Measurements from ENCODE around the gene RYR3. TPM values are rescaled to one million over a fixed set of nuclear protein-coding genes. Genes with fewer than 3 reads are reported as not detected.

RYR3 gene
- total RNA-seq, 1 donor from 2014 or later = 0.32 TPM

GRCh38 chr15:33311312-33311971 is 675 bp downstream of the RYR3 start:
- no peak for DNase-seq
- Histone ChIP-seq H3K4me1 (no peaks in the 10 kb centered on the region), H3K4me3 (peak overlapping the region; percentile 27), H3K9me3 (no peaks in the 10 kb centered on the region), H3K27me3 (ENCODE audit: low read depth) (peaks cover 36% of the 10 kb centered on the region), H3K36me3 (no peaks in the 10 kb centered on the region), H3K27ac (no peak overlapping the region)
- intact Hi-C loops (cut with DNase I) = no loop called here
- ATAC-seq = peak; percentile 11 to 28
- TF ChIP-seq, protein P1, sequence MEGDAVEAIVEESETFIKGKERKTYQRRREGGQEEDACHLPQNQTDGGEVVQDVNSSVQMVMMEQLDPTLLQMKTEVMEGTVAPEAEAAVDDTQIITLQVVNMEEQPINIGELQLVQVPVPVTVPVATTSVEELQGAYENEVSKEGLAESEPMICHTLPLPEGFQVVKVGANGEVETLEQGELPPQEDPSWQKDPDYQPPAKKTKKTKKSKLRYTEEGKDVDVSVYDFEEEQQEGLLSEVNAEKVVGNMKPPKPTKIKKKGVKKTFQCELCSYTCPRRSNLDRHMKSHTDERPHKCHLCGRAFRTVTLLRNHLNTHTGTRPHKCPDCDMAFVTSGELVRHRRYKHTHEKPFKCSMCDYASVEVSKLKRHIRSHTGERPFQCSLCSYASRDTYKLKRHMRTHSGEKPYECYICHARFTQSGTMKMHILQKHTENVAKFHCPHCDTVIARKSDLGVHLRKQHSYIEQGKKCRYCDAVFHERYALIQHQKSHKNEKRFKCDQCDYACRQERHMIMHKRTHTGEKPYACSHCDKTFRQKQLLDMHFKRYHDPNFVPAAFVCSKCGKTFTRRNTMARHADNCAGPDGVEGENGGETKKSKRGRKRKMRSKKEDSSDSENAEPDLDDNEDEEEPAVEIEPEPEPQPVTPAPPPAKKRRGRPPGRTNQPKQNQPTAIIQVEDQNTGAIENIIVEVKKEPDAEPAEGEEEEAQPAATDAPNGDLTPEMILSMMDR (IDR thresholded peaks at IDR 0.05) = no peak

DNA sequence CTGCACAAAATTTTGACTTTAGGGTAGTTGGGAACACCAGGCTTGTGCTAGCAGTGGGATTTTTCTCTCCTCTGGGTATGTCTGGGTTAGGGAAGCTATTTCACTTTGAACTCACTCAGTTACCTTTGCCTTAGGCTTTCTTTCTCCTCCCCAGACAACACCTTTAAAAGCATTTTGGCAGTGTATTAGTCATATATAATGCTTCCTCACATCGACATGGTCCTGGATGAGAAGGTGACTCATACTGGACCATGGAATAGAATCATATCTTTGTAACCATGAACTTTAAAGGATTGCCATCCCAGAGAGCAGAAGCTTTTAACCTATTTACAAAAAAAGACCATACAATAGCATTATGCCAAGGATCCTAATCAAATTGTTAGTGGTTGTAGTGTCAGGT is 2.7 kb downstream of the RYR3 start:
- Histone ChIP-seq H3K27me3 (ENCODE audit: low read depth) (peaks cover 41% of the 10 kb centered on the region), H3K4me3 (no peak overlapping the region), H3K27ac (no peak overlapping the region), H3K4me1 (no peaks in the 10 kb centered on the region), H3K9me3 (no peaks in the 10 kb centered on the region), H3K36me3 (no peaks in the 10 kb centered on the region)
- DNase-seq (no peak), ATAC-seq (no peak)
- TF ChIP-seq, protein P1 (IDR thresholded peaks at IDR 0.05) = no peak
- intact Hi-C loops (cut with DNase I) = no loop called here

GRCh38 chr15:33314069-33314468 is 3.3 kb downstream of the RYR3 start:
- intact Hi-C loops (cut with DNase I) = no loop called here
- ATAC-seq = no peak
- TF ChIP-seq, protein P1 (IDR thresholded peaks at IDR 0.05) = no peak
- Histone ChIP-seq H3K9me3 (no peaks in the 10 kb centered on the region), H3K27me3 (ENCODE audit: low read depth) (peaks cover 38% of the 10 kb centered on the region), H3K4me1 (no peaks in the 10 kb centered on the region), H3K36me3 (no peaks in the 10 kb centered on the region), H3K27ac (no peak overlapping the region), H3K4me3 (no peak overlapping the region)
- DNase-seq = no peak

- Histone ChIP-seq H3K36me3 (no peaks in the 10 kb centered on the region), H3K27me3 (ENCODE audit: low read depth) (peaks cover 30% of the 10 kb centered on the region), H3K27ac (no peak overlapping the region), H3K9me3 (no peaks in the 10 kb centered on the region), H3K4me1 (no peaks in the 10 kb centered on the region), H3K4me3 (no peak overlapping the region)
- TF ChIP-seq, protein P1 (IDR thresholded peaks at IDR 0.05) = no peak
- no peak for DNase-seq
- ATAC-seq = no peak
- intact Hi-C loops (cut with DNase I) = no loop called here
Measured at GRCh38 chr15:33315044-33315443, 4.3 kb downstream of the RYR3 start.

DNA sequence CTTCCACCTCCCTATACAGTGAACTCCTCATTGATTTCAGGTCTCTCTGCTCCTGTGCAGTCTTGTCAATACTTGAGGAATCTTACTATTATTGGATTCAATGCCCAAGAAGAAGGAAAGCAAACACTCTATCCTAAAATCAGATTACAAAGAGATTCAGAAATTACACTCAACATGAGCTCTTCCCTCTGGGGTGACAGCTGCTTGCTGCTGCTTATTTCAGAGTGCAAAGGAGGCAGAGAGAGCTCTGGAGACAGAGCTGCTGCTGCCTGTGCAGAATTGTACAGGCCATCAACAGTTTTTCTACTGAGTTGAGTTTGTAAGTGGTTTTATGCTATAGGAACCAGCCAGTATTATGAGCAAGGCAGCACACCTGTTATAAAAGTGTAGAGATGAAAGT is 7.1 kb downstream of the RYR3 start:
- Histone ChIP-seq H3K9me3 (no peaks in the 10 kb centered on the region), H3K27me3 (ENCODE audit: low read depth) (peaks cover 5% of the 10 kb centered on the region), H3K4me1 (no peaks in the 10 kb centered on the region), H3K27ac (no peak overlapping the region), H3K4me3 (no peak overlapping the region), H3K36me3 (no peaks in the 10 kb centered on the region)
- no peak for DNase-seq
- ATAC-seq = no peak
- TF ChIP-seq, protein P1 (IDR thresholded peaks at IDR 0.05) = no peak
- intact Hi-C loops (cut with DNase I) = no loop called here
